HEK293 (cell line): Measurements from ENCODE around the gene RIPK3.
A peak's percentile ranks its signal among the peaks of the same experiment; 100 is the strongest.

Experiments used
- ATF2 ChIP-seq: fragments of 450-650 bp; formaldehyde crosslinking; IDR thresholded peaks from 2 replicates; pipeline ENCODE4 v1.5.1; 2016; ENCODE audit warnings: missing biosample characterization, missing genetic modification characterization, low read depth
- HOXA7 ChIP-seq: sonication (generic); formaldehyde crosslinking; IDR thresholded peaks from 2 replicates; pipeline ENCODE4 v1.8.1; 2022; ENCODE audit warnings: missing genetic modification reagents, borderline replicate concordance
- HOXC10 ChIP-seq: sonication (generic); formaldehyde crosslinking; IDR thresholded peaks from 2 replicates; pipeline ENCODE4 v1.8.1; 2023; ENCODE audit warnings: mild to moderate bottlenecking, missing genetic modification reagents
- IKZF3 ChIP-seq: fragments of 450-650 bp; IDR thresholded peaks from 2 replicates; pipeline ENCODE4 v1.5.0; 2018; ENCODE audit warnings: missing biosample characterization, mild to moderate bottlenecking, missing genetic modification characterization, moderate library complexity
- KLF16 ChIP-seq: fragments of 450-650 bp; formaldehyde crosslinking; IDR thresholded peaks from 2 replicates; pipeline ENCODE4 v1.5.1; 2017; ENCODE audit warnings: missing biosample characterization, missing genetic modification characterization
- RBAK ChIP-seq: fragments of 450-650 bp; formaldehyde crosslinking; IDR thresholded peaks from 2 replicates; pipeline ENCODE4 v1.5.1; 2016; ENCODE audit warnings: missing biosample characterization, missing genetic modification characterization
- REPIN1 ChIP-seq: fragments of 450-650 bp; formaldehyde crosslinking; IDR thresholded peaks from 2 replicates; pipeline ENCODE4 v1.5.1; 2017; ENCODE audit warnings: missing biosample characterization, missing genetic modification characterization, low read depth
- SP7 ChIP-seq: fragments of 450-650 bp; formaldehyde crosslinking; IDR thresholded peaks from 2 replicates; pipeline ENCODE4 v1.5.1; 2016; ENCODE audit warnings: missing biosample characterization, missing genetic modification characterization
- ZBTB20 ChIP-seq: fragments of 450-650 bp; formaldehyde crosslinking; IDR thresholded peaks from 2 replicates; pipeline ENCODE4 v1.5.1; 2016; ENCODE audit warnings: missing biosample characterization, missing genetic modification characterization
- ZBTB44 ChIP-seq: fragments of 450-650 bp; IDR thresholded peaks from 2 replicates; pipeline ENCODE4 v1.5.1; 2018; ENCODE audit warnings: missing biosample characterization, mild to moderate bottlenecking, missing genetic modification characterization
- ZIC2 ChIP-seq: fragments of 450-650 bp; formaldehyde crosslinking; IDR thresholded peaks from 2 replicates; pipeline ENCODE4 v1.5.1; 2016; ENCODE audit warnings: missing biosample characterization, missing genetic modification characterization
- ZNF18 ChIP-seq: fragments of 450-650 bp; formaldehyde crosslinking; IDR thresholded peaks from 2 replicates; pipeline ENCODE4 v1.5.1; 2016; ENCODE audit warnings: missing biosample characterization, missing genetic modification characterization
- ZNF202 ChIP-seq: fragments of 450-650 bp; formaldehyde crosslinking; IDR thresholded peaks from 2 replicates; pipeline ENCODE4 v1.5.1; 2016; ENCODE audit warnings: missing biosample characterization, missing genetic modification characterization, borderline replicate concordance
- ZNF23 ChIP-seq: fragments of 450-650 bp; formaldehyde crosslinking; IDR thresholded peaks from 2 replicates; pipeline ENCODE4 v1.5.1; 2016; ENCODE audit warnings: missing biosample characterization, missing genetic modification characterization, borderline replicate concordance
- ZNF274 ChIP-seq, 2 experiments: fragments of 200-500 bp in 1 of 2; fragments of 450-650 bp in 1 of 2; sonication (Bioruptor generic) in 1 of 2; formaldehyde crosslinking in 1 of 2; IDR thresholded peaks; 2 replicates each; pipeline versions ENCODE4 v1.5.1 to v1.6.1; 2014 to 2016; ENCODE audit warnings: borderline replicate concordance in 1 of 2, inconsistent platforms in 1 of 2, low read length in 1 of 2, missing biosample characterization in 1 of 2, missing genetic modification characterization in 1 of 2
- ZNF335 ChIP-seq: fragments of 450-650 bp; formaldehyde crosslinking; conservative IDR thresholded peaks from 2 replicates; pipeline ENCODE4 v1.5.1; 2016; ENCODE audit warnings: missing biosample characterization, missing genetic modification characterization
- ZNF37A ChIP-seq: fragments of 450-650 bp; IDR thresholded peaks from 2 replicates; pipeline ENCODE4 v1.5.1; 2018; ENCODE audit warnings: missing biosample characterization, missing genetic modification characterization
- ZNF423 ChIP-seq: fragments of 450-650 bp; formaldehyde crosslinking; IDR thresholded peaks from 2 replicates; pipeline ENCODE4 v1.5.1; 2016; ENCODE audit warnings: missing biosample characterization, missing genetic modification characterization
- ZNF510 ChIP-seq: fragments of 450-650 bp; formaldehyde crosslinking; IDR thresholded peaks from 2 replicates; pipeline ENCODE4 v1.5.1; 2018; ENCODE audit warnings: mild to moderate bottlenecking, missing genetic modification characterization, missing biosample characterization; ENCODE audit not compliant: insufficient replicate concordance
- ZNF548 ChIP-seq: fragments of 450-650 bp; formaldehyde crosslinking; IDR thresholded peaks from 2 replicates; pipeline ENCODE4 v1.5.1; 2016; ENCODE audit warnings: missing biosample characterization, missing genetic modification characterization
- ZNF571 ChIP-seq: fragments of 450-650 bp; formaldehyde crosslinking; IDR thresholded peaks from 2 replicates; pipeline ENCODE4 v1.5.0; 2017; ENCODE audit warnings: missing biosample characterization, missing genetic modification characterization
- ZNF596 ChIP-seq: fragments of 450-650 bp; IDR thresholded peaks from 2 replicates; pipeline ENCODE4 v1.5.0; 2018; ENCODE audit warnings: missing biosample characterization, mild to moderate bottlenecking, missing genetic modification characterization, moderate library complexity
- ZNF629 ChIP-seq: fragments of 450-650 bp; formaldehyde crosslinking; IDR thresholded peaks from 2 replicates; pipeline ENCODE4 v1.5.1; 2017; ENCODE audit warnings: missing biosample characterization, missing genetic modification characterization
- ZNF654 ChIP-seq: fragments of 450-650 bp; formaldehyde crosslinking; IDR thresholded peaks from 2 replicates; pipeline ENCODE4 v1.5.1; 2016; ENCODE audit warnings: low read depth, missing biosample characterization, missing genetic modification characterization
- ZNF707 ChIP-seq: fragments of 450-650 bp; formaldehyde crosslinking; IDR thresholded peaks from 2 replicates; pipeline ENCODE4 v1.5.1; 2016; ENCODE audit warnings: missing biosample characterization, missing genetic modification characterization
- ZNF792 ChIP-seq: fragments of 450-650 bp; formaldehyde crosslinking; IDR thresholded peaks from 2 replicates; pipeline ENCODE4 v1.5.1; 2016; ENCODE audit warnings: missing biosample characterization, missing genetic modification characterization
- TF ChIP-seq, protein P1 (sequence below): fragments of 450-650 bp; formaldehyde crosslinking; IDR thresholded peaks from 2 replicates; pipeline ENCODE4 v1.5.1; 2016; ENCODE audit warnings: missing biosample characterization, missing genetic modification characterization
- TF ChIP-seq, protein P2 (sequence below): fragments of 450-650 bp; formaldehyde crosslinking; IDR thresholded peaks from 2 replicates; pipeline ENCODE4 v1.5.1; 2017; ENCODE audit warnings: missing biosample characterization, missing genetic modification characterization

RIPK3 gene

DNA sequence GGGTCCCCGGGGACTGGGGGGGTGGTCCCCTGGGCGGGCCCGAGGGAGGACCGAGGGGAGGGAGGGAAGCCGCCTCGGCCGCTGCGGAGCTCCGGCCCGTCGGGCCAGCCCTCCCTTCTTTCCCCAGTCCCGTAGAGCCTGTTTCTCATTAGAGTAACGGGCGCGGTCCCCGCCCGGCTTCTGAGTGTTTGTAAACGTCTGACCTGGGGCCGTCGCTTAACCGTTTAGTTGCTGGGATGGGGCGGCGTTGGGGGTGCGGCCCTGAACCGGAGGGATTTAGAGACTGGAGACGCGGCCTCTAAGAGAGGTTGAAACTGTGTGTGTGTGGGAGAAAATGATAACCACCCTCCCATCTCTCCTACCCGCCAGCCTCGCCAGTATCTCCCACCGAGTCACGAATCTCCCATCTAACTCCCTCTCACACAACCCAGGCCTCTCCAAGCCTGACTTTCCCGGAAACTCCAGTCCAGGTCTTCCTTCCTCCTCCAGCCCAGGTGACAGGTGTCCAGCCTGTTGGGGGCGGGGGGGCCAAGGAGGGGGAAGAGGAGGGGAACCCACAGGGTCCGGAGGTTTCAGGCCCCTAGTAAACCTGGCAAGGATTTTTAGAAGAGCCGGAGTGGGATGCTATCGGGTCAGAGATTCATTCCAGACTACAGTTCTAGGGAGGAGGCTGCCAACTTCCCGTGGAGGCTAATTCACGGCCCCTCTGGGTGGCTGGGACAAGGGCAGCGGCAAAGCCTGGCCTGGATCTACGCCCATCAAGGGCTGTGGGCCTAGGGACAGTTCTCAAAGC lies 27.1 kb upstream of the RIPK3 start (continued):
- peak; percentile 66 for TF ChIP-seq KLF16 (tag by site-specific recombination)
- TF ChIP-seq ZNF510 (tag by site-specific recombination) = no peak
- peak; percentile 23 for TF ChIP-seq ATF2 (tag by site-specific recombination)
- TF ChIP-seq ZNF274 (IDR thresholded peaks at IDR 0.05; ENCODE audit: low read length) = no peak
- TF ChIP-seq ZNF274 (tag by site-specific recombination; IDR thresholded peaks at IDR 0.05; ENCODE audit: borderline replicate concordance) = no peak
- peak; percentile 56; the same call in 1 of the 2 replicates for TF ChIP-seq SP7 (tag by site-specific recombination)
- TF ChIP-seq IKZF3 (tag by site-specific recombination) = peak; percentile 89
- TF ChIP-seq ZIC2 (tag by site-specific recombination) = peak; percentile 41
- no peak for TF ChIP-seq ZNF654 (tag by site-specific recombination)
- no peak for TF ChIP-seq ZNF202 (tag by site-specific recombination)
- no peak for TF ChIP-seq RBAK (tag by site-specific recombination)
- TF ChIP-seq HOXA7 (CRISPR knock-in tag) = no peak
- no peak; the same call in 1 of the 2 replicates for TF ChIP-seq ZNF596
- no peak for TF ChIP-seq ZNF18 (tag by site-specific recombination)
- TF ChIP-seq ZNF37A (tag by site-specific recombination) = no peak
- TF ChIP-seq, protein P1, sequence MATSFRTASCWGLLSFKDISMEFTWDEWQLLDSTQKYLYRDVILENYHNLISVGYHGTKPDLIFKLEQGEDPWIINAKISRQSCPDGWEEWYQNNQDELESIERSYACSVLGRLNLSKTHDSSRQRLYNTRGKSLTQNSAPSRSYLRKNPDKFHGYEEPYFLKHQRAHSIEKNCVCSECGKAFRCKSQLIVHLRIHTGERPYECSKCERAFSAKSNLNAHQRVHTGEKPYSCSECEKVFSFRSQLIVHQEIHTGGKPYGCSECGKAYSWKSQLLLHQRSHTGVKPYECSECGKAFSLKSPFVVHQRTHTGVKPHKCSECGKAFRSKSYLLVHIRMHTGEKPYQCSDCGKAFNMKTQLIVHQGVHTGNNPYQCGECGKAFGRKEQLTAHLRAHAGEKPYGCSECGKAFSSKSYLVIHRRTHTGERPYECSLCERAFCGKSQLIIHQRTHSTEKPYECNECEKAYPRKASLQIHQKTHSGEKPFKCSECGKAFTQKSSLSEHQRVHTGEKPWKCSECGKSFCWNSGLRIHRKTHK (tag by site-specific recombination) = no peak
- peak; percentile 100 for TF ChIP-seq ZNF423 (tag by site-specific recombination)
- TF ChIP-seq, protein P2, sequence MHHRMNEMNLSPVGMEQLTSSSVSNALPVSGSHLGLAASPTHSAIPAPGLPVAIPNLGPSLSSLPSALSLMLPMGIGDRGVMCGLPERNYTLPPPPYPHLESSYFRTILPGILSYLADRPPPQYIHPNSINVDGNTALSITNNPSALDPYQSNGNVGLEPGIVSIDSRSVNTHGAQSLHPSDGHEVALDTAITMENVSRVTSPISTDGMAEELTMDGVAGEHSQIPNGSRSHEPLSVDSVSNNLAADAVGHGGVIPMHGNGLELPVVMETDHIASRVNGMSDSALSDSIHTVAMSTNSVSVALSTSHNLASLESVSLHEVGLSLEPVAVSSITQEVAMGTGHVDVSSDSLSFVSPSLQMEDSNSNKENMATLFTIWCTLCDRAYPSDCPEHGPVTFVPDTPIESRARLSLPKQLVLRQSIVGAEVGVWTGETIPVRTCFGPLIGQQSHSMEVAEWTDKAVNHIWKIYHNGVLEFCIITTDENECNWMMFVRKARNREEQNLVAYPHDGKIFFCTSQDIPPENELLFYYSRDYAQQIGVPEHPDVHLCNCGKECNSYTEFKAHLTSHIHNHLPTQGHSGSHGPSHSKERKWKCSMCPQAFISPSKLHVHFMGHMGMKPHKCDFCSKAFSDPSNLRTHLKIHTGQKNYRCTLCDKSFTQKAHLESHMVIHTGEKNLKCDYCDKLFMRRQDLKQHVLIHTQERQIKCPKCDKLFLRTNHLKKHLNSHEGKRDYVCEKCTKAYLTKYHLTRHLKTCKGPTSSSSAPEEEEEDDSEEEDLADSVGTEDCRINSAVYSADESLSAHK (tag by site-specific recombination) = peak; percentile 68; the same call in 1 of the 2 replicates
- TF ChIP-seq ZBTB20 (tag by site-specific recombination) = peak; percentile 48; the same call in 1 of the 2 replicates
- peak; percentile 68 for TF ChIP-seq ZNF335
- no peak for TF ChIP-seq ZNF571 (tag by site-specific recombination)
- TF ChIP-seq ZBTB44 (tag by site-specific recombination) = no peak
- no peak for TF ChIP-seq ZNF707 (tag by site-specific recombination)
- TF ChIP-seq ZNF548 (tag by site-specific recombination) = no peak
- TF ChIP-seq ZNF23 = no peak
- no peak for TF ChIP-seq REPIN1 (tag by site-specific recombination)
- no peak for TF ChIP-seq HOXC10 (CRISPR knock-in tag)
- no peak for TF ChIP-seq ZNF792 (tag by site-specific recombination)
- TF ChIP-seq ZNF629 (tag by site-specific recombination) = peak; percentile 91
